ENCODE data around the gene S100A3. TPM values are rescaled to one million over a fixed set of nuclear protein-coding genes. Genes with fewer than 3 reads are reported as not detected.

The S100A3 gene
- total RNA-seq, 2 donors from 2014 or later, result 0.46 TPM; not detected in 1

- intact Hi-C loops (cut with DNase I), result no loop called here
- no peak overlapping the region for H3K27ac ChIP-seq
- WGBS, result 81% methylated on average over 6 of the region's 6 CpGs
Measured at GRCh38 chr1:153538315-153538821, 10.7 kb downstream of the S100A3 start.

GRCh38 chr1:153537376-153537730 lies 11.7 kb downstream of the S100A3 start:
- TF ChIP-seq POLR2A (IDR thresholded peaks at IDR 0.05) (no peak), POLR2AphosphoS5 (IDR thresholded peaks at IDR 0.05) (no peak)
- TF ChIP-seq, protein P1, sequence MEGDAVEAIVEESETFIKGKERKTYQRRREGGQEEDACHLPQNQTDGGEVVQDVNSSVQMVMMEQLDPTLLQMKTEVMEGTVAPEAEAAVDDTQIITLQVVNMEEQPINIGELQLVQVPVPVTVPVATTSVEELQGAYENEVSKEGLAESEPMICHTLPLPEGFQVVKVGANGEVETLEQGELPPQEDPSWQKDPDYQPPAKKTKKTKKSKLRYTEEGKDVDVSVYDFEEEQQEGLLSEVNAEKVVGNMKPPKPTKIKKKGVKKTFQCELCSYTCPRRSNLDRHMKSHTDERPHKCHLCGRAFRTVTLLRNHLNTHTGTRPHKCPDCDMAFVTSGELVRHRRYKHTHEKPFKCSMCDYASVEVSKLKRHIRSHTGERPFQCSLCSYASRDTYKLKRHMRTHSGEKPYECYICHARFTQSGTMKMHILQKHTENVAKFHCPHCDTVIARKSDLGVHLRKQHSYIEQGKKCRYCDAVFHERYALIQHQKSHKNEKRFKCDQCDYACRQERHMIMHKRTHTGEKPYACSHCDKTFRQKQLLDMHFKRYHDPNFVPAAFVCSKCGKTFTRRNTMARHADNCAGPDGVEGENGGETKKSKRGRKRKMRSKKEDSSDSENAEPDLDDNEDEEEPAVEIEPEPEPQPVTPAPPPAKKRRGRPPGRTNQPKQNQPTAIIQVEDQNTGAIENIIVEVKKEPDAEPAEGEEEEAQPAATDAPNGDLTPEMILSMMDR (IDR thresholded peaks at IDR 0.05), result no peak
- intact Hi-C loops (cut with DNase I), result no loop called here
- Histone ChIP-seq H3K4me3 (no peak overlapping the region), H3K36me3 (no peaks in the 10 kb centered on the region), H3K27ac (no peak overlapping the region), H3K9me3 (no peaks in the 10 kb centered on the region), H3K4me1 (replicated peaks) (peaks cover 3% of the 10 kb centered on the region), H3K27me3 (replicated peaks; ENCODE audit: insufficient read depth) (no peaks in the 10 kb centered on the region)
- WGBS, result 93% methylated on average over 6 of the region's 6 CpGs
- no peak for DNase-seq (ENCODE audit: low spot score)

More at GRCh38 chr1:153538315-153538821, 10.7 kb downstream of the S100A3 start:
- TF ChIP-seq, protein P1 (IDR thresholded peaks at IDR 0.05), result no peak
- H3K36me3 ChIP-seq, result no peaks in the 10 kb centered on the region
- no peaks in the 10 kb centered on the region for H3K27me3 ChIP-seq (replicated peaks; ENCODE audit: insufficient read depth)
- H3K4me3 ChIP-seq, result no peak overlapping the region
- peaks cover 3% of the 10 kb centered on the region for H3K4me1 ChIP-seq (replicated peaks)
- no peaks in the 10 kb centered on the region for H3K9me3 ChIP-seq
- DNase-seq (ENCODE audit: low spot score), result no peak

GRCh38 chr1:153536671-153537375 lies 12.2 kb downstream of the S100A3 start:
- Histone ChIP-seq H3K27me3 (replicated peaks; ENCODE audit: insufficient read depth) (no peaks in the 10 kb centered on the region), H3K9me3 (no peaks in the 10 kb centered on the region), H3K27ac (peak overlapping the region; percentile 92 to 96), H3K4me3 (peak overlapping the region; percentile 60 to 74), H3K4me1 (replicated peaks) (peaks cover 3% of the 10 kb centered on the region), H3K36me3 (no peaks in the 10 kb centered on the region)
- DNase-seq (ENCODE audit: low spot score), result no peak
- intact Hi-C loops (cut with DNase I), result no loop called here
- TF ChIP-seq POLR2A (IDR thresholded peaks at IDR 0.05) (no peak), POLR2AphosphoS5 (IDR thresholded peaks at IDR 0.05) (no peak)
- TF ChIP-seq, protein P1 (IDR thresholded peaks at IDR 0.05), result no peak
- 71% methylated on average over 9 of the region's 9 CpGs for WGBS

GRCh38 chr1:153536012-153536670 lies 12.9 kb downstream of the S100A3 start:
- peaks cover 3% of the 10 kb centered on the region for H3K4me1 ChIP-seq (replicated peaks)

More at GRCh38 chr1:153536012-153536670, 12.9 kb downstream of the S100A3 start:
- Histone ChIP-seq H3K27ac (peak overlapping the region; percentile 92 to 96), H3K36me3 (no peaks in the 10 kb centered on the region), H3K27me3 (replicated peaks; ENCODE audit: insufficient read depth) (no peaks in the 10 kb centered on the region), H3K4me3 (peak overlapping the region; percentile 60 to 74), H3K9me3 (no peaks in the 10 kb centered on the region)
- under 1% methylated on average over 14 of the region's 38 CpGs for WGBS
- TF ChIP-seq POLR2AphosphoS5 (IDR thresholded peaks at IDR 0.05) (peak; percentile 79), POLR2A (IDR thresholded peaks at IDR 0.05) (no peak)
- TF ChIP-seq, protein P1 (IDR thresholded peaks at IDR 0.05), result no peak
- peak; percentile 82 for DNase-seq (ENCODE audit: low spot score)
- intact Hi-C loops (cut with DNase I), result no loop called here

Measured in prostate gland (tissue), 2 donors.